Body of pancreas (tissue), 4 donors: ENCODE measurements around the gene IQSEC1. TPM values are rescaled to one million over a fixed set of nuclear protein-coding genes. Genes with fewer than 3 reads are reported as not detected.

Source experiments
- ATAC-seq: fragments of 150-250 bp; one replicate; pipeline ENCODE4 v1.9.1; 2016
- DNase-seq, 4 donors: peaks; one replicate each; pipeline ENCODE4 v3.0.0-alpha.2; 2019
- H3K27ac ChIP-seq, 4 donors: fragments of 200-600 bp; sonication (generic); 1 replicate in 3 of 4; 2 replicates in 1 of 4; pipeline versions ENCODE4 v1.5.1 to v1.6.1; 2016 to 2019; ENCODE audit warnings: mild to moderate bottlenecking in 1 of 4, mixed read lengths in 1 of 4, moderate library complexity in 1 of 4
- H3K27me3 ChIP-seq, 2 donors: fragments of 200-600 bp; sonication (generic); one replicate each; pipeline ENCODE4 v1.6.0; 2016; ENCODE audit warnings: mild to moderate bottlenecking in 1 of 2
- H3K36me3 ChIP-seq, 2 donors: fragments of 200-600 bp; sonication (generic); replicated peaks in 1 of 2; 2 replicates each; pipeline ENCODE4 v1.5.1; 2016; ENCODE audit warnings: low read depth in 2 of 2; ENCODE audit not compliant: insufficient read depth in 1 of 2
- H3K4me1 ChIP-seq: fragments of 200-600 bp; sonication (generic); one replicate; pipeline ENCODE4 v1.6.0; 2016
- H3K4me3 ChIP-seq, 2 donors: fragments of 200-600 bp; sonication (generic); 1 replicate in 1 of 2; 2 replicates in 1 of 2; pipeline ENCODE4 v1.5.1; 2016 to 2019
- H3K9me3 ChIP-seq, 3 donors: fragments of 200-600 bp; sonication (generic); 1 replicate in 2 of 3; 2 replicates in 1 of 3; pipeline ENCODE4 v1.5.1; 2016
- CTCF ChIP-seq, 7 experiments: fragments of 450-650 bp in 4 of 7; fragments of 200-600 bp in 3 of 7; sonication (generic) in 3 of 7; IDR thresholded peaks; one replicate each; pipeline ENCODE4 v1.5.1; 2016 to 2019; ENCODE audit warnings: antibody characterized with exemption in 7 of 7
- POLR2A ChIP-seq, 3 donors: fragments of 450-650 bp; IDR thresholded peaks; one replicate each; pipeline ENCODE4 v1.6.1; 2016; ENCODE audit warnings: antibody characterized with exemption in 3 of 3, mild to moderate bottlenecking in 2 of 3
- whole genome bisulfite sequencing, 2 donors: methylation state at CpG; one replicate each; pipeline ENCODE4 v1.1.5; 2017; 5-methylcytosine and 5-hydroxymethylcytosine counted together
- intact Hi-C: fragments of 100-400 bp; cut with DNase I; formaldehyde crosslinking; loops from one replicate; pipeline ENCODE4 v1.15.1; 2023
- total RNA-seq, 2 donors: library from RNA; depleted of rRNA; stranded (reverse); fragments of >200 nt; gene quantifications; one replicate each; pipeline ENCODE4 v1.1.0, GENCODE V29; 2016

The IQSEC1 gene
- total RNA-seq, 2 donors from 2014 or later = 29.6 to 42.2 TPM

GRCh38 chr3:12963231-12963896, 109.9 kb downstream of the IQSEC1 start:
- TF ChIP-seq CTCF (IDR thresholded peaks at IDR 0.05) (no peak), POLR2A (IDR thresholded peaks at IDR 0.05) (no peak)
- 72 to 84% methylated on average over 7 of the region's 7 CpGs for WGBS, 2 donors
- Histone ChIP-seq H3K36me3 (no peaks in the 10 kb centered on the region), H3K27ac (peak overlapping the region in 1 of 4 donors; percentile 36), H3K27me3 (no peaks in the 10 kb centered on the region), H3K9me3 (no peaks in the 10 kb centered on the region), H3K4me3 (no peak overlapping the region), H3K4me1 (peaks cover 83% of the 10 kb centered on the region)
- intact Hi-C loops = no loop called here
- ATAC-seq (no peak), DNase-seq (no peak)

GRCh38 chr3:12962292-12962691, 110.9 kb downstream of the IQSEC1 start:
- Histone ChIP-seq H3K4me3 (no peak overlapping the region), H3K9me3 (no peaks in the 10 kb centered on the region), H3K36me3 (no peaks in the 10 kb centered on the region), H3K27ac (peak overlapping the region in 1 of 4 donors; percentile 27), H3K27me3 (no peaks in the 10 kb centered on the region), H3K4me1 (peaks cover 83% of the 10 kb centered on the region)
- intact Hi-C loops = no loop called here
- TF ChIP-seq CTCF (IDR thresholded peaks at IDR 0.05) = no peak
- 52 to 57% methylated on average over 3 of the region's 3 CpGs for WGBS, 2 donors
- DNase-seq (no peak), ATAC-seq (no peak)

GRCh38 chr3:12961697-12962036, 111.6 kb downstream of the IQSEC1 start:
- DNase-seq = no peak
- Histone ChIP-seq H3K27me3 (no peaks in the 10 kb centered on the region), H3K27ac (no peak overlapping the region), H3K36me3 (no peaks in the 10 kb centered on the region), H3K4me1 (peaks cover 85% of the 10 kb centered on the region), H3K9me3 (no peaks in the 10 kb centered on the region), H3K4me3 (no peak overlapping the region)
- ATAC-seq = no peak
- intact Hi-C loops = no loop called here
- no peak for TF ChIP-seq POLR2A (IDR thresholded peaks at IDR 0.05)
- no peak for TF ChIP-seq CTCF (IDR thresholded peaks at IDR 0.05)
- 88 to 93% methylated on average over 1 of the region's 1 CpG for WGBS, 2 donors

GRCh38 chr3:12961007-12961696, 112.1 kb downstream of the IQSEC1 start:
- TF ChIP-seq POLR2A (IDR thresholded peaks at IDR 0.05) (no peak), CTCF (IDR thresholded peaks at IDR 0.05) (no peak)
- Histone ChIP-seq H3K36me3 (no peaks in the 10 kb centered on the region), H3K27ac (no peak overlapping the region), H3K4me1 (peaks cover 82% of the 10 kb centered on the region), H3K27me3 (no peaks in the 10 kb centered on the region), H3K4me3 (no peak overlapping the region), H3K9me3 (no peaks in the 10 kb centered on the region)
- no peak for DNase-seq
- intact Hi-C loops = no loop called here
- ATAC-seq = no peak
- 77 to 87% methylated on average over 4 of the region's 4 CpGs for WGBS, 2 donors

GRCh38 chr3:12960497-12960896, 112.7 kb downstream of the IQSEC1 start:
- Histone ChIP-seq H3K4me1 (peaks cover 80% of the 10 kb centered on the region), H3K27me3 (no peaks in the 10 kb centered on the region), H3K9me3 (no peaks in the 10 kb centered on the region), H3K27ac (no peak overlapping the region), H3K4me3 (no peak overlapping the region), H3K36me3 (no peaks in the 10 kb centered on the region)
- ATAC-seq (no peak), DNase-seq (no peak)
- TF ChIP-seq CTCF (IDR thresholded peaks at IDR 0.05) (no peak), POLR2A (IDR thresholded peaks at IDR 0.05) (no peak)
- intact Hi-C loops = no loop called here
- WGBS, 2 donors = 77 to 88% methylated on average over 3 of the region's 3 CpGs
